Fibroblast of pulmonary artery (primary cell): ENCODE results near the gene ARNT2.
"Not testable (repeated sequence)": the region's sequence is repeated elsewhere in the genome, so short reads cannot be mapped to it uniquely, and the experiment has no call there.

ENCODE experiments used
- DNase-seq: peaks from one replicate; pipeline ENCODE4 v3.0.0-alpha.2; 2010; ENCODE audit warnings: low read depth
- H3K4me3 ChIP-seq: replicated peaks from 2 replicates; pipeline ENCODE4 v1.5.1; 2011; ENCODE audit warnings: low read depth, mild to moderate bottlenecking, control low read depth, low read length, moderate library complexity
- CTCF ChIP-seq: IDR thresholded peaks from 2 replicates; pipeline ENCODE4 v1.5.1; 2011; ENCODE audit warnings: mild to moderate bottlenecking, control low read depth, low read length, inconsistent platforms; ENCODE audit errors: missing control alignments

ARNT2 gene

GRCh38 chr15:80379693-80380092, 24.5 kb upstream of the ARNT2 start:
- no peak for TF ChIP-seq CTCF
- H3K4me3 ChIP-seq = no peak overlapping the region
- no peak for DNase-seq

- no peak for DNase-seq
- TF ChIP-seq CTCF = no peak
- H3K4me3 ChIP-seq = no peak overlapping the region
These were observed 24.0 kb upstream of the ARNT2 start for GRCh38 chr15:80380154-80380553.

- no peak for DNase-seq
- no peak overlapping the region for H3K4me3 ChIP-seq
- TF ChIP-seq CTCF = no peak
These were observed 21.9 kb upstream of the ARNT2 start for GRCh38 chr15:80382285-80382684.

GRCh38 chr15:80384432-80384831, 19.8 kb upstream of the ARNT2 start:
- no peak overlapping the region for H3K4me3 ChIP-seq
- no peak for DNase-seq
- TF ChIP-seq CTCF = no peak

GRCh38 chr15:80386151-80386550, 18.0 kb upstream of the ARNT2 start:
- TF ChIP-seq CTCF = no peak
- H3K4me3 ChIP-seq = no peak overlapping the region
- DNase-seq = no peak

- DNase-seq = no peak
- no peak for TF ChIP-seq CTCF
- no peak overlapping the region for H3K4me3 ChIP-seq
These were observed 15.9 kb upstream of the ARNT2 start for GRCh38 chr15:80388326-80388725.

- no peak overlapping the region for H3K4me3 ChIP-seq
- no peak for TF ChIP-seq CTCF
- no peak for DNase-seq
These were observed 14.8 kb upstream of the ARNT2 start for GRCh38 chr15:80389370-80389769.

- not testable (repeated sequence) for DNase-seq, H3K4me3 ChIP-seq
These were observed 13.2 kb upstream of the ARNT2 start for GRCh38 chr15:80390942-80391341.
